Astrocyte (in vitro differentiated cells and primary cell): ENCODE results near the gene CCDC136.

ENCODE experiments used
- EZH2 ChIP-seq: IDR thresholded peaks from 2 replicates; pipeline ENCODE4 v1.6.1; 2012; ENCODE audit warnings: mild to moderate bottlenecking, low read length, inconsistent platforms; ENCODE audit not compliant: insufficient read depth
- TF ChIP-seq, protein P1 (sequence below): IDR thresholded peaks from 2 replicates; pipeline ENCODE4 v1.5.1; 2011; ENCODE audit warnings: low read depth, mild to moderate bottlenecking, inconsistent platforms, low read length, moderate library complexity; ENCODE audit not compliant: insufficient read depth

DNA sequence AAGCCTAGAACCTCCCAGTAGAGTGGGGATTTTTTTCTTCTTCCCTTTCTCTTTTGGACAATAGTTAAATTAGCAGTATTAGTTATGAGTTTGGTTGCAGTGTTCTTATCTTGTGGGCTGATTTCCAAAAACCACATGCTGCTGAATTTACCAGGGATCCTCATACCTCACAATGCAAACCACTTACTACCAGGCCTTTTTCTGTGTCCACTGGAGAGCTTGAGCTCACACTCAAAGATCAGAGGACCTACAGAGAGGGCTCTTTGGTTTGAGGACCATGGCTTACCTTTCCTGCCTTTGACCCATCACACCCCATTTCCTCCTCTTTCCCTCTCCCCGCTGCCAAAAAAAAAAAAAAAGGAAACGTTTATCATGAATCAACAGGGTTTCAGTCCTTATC lies 21.5 kb upstream of the CCDC136 start:
- TF ChIP-seq, protein P1, sequence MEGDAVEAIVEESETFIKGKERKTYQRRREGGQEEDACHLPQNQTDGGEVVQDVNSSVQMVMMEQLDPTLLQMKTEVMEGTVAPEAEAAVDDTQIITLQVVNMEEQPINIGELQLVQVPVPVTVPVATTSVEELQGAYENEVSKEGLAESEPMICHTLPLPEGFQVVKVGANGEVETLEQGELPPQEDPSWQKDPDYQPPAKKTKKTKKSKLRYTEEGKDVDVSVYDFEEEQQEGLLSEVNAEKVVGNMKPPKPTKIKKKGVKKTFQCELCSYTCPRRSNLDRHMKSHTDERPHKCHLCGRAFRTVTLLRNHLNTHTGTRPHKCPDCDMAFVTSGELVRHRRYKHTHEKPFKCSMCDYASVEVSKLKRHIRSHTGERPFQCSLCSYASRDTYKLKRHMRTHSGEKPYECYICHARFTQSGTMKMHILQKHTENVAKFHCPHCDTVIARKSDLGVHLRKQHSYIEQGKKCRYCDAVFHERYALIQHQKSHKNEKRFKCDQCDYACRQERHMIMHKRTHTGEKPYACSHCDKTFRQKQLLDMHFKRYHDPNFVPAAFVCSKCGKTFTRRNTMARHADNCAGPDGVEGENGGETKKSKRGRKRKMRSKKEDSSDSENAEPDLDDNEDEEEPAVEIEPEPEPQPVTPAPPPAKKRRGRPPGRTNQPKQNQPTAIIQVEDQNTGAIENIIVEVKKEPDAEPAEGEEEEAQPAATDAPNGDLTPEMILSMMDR: no peak
- TF ChIP-seq EZH2: no peak
